LoVo (cell line): ENCODE results near the gene ATP6V0C.

Source experiments
- DNase-seq: peaks from one replicate; pipeline ENCODE4 v3.0.0-alpha.2; 2016; ENCODE audit warnings: low spot score

Gene ATP6V0C

DNA sequence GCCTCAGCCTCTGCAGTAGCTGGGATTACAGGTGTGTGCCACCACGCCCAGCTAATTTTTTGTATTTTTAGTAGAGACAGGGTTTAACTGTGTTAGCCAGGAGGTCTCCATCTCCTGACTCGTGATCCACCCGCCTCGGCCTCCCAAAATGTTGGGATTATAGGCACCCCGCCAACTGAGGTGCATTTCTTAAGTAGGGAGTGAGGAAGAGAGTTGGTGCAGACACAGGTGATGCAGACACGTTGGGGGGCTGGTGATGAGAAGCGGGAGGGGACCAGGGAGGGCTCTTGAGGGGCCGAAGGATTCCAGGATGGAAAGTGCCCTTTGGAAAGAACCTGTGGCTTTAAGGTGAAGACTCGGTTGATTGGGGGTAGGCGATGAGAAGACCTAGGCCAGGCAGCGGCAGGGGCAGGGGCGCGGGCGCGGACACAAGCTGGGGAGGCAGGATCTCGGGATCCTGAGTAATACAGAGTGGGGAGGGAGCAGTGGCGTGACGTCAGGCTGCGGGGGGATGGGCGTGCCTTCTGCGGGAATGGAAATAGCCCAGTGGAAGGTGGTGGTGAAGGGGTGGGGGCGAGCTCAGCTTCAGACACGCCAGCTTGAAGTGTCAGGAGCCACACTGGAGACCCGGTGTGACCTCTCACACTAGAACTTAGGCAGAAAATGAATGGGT is 2.5 kb upstream of the ATP6V0C start:
- no peak for DNase-seq

- no peak for DNase-seq
Observed at GRCh38 chr16:2511996-2512734, 1.6 kb upstream of the ATP6V0C start.

DNA sequence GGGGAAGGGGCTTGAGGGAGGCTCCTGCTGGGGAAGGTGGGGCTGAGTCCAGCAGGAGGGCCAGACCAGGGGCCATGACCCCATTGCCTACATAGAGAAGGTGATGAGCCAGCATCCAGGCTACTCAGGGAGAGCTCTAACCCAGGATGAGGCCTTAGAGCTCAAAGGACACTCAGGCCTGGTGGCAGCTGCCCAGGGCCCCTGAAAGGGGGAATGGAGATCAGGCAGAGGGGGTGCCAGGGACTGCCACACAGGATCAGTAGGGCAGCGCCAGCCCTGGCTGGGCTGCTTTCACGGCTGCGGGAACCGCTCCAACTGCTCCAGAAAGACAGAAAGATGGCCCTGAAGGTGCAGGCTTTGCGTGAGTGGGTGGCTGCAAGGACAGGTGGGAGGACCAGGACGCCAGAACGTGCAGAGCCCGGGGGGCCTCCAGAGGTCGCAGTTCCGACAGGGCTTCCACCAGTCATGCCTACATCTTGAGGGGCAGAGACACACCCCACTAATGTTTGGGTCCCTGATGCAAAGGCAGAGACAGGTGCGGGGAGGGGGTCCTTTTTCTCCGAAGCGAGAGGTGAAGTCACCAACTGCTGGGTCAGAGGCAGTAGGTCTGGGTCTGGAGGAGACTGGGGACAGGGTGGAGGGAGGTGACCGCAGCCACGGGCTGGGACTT is 882 bp upstream of the ATP6V0C start:
- no peak for DNase-seq

DNA sequence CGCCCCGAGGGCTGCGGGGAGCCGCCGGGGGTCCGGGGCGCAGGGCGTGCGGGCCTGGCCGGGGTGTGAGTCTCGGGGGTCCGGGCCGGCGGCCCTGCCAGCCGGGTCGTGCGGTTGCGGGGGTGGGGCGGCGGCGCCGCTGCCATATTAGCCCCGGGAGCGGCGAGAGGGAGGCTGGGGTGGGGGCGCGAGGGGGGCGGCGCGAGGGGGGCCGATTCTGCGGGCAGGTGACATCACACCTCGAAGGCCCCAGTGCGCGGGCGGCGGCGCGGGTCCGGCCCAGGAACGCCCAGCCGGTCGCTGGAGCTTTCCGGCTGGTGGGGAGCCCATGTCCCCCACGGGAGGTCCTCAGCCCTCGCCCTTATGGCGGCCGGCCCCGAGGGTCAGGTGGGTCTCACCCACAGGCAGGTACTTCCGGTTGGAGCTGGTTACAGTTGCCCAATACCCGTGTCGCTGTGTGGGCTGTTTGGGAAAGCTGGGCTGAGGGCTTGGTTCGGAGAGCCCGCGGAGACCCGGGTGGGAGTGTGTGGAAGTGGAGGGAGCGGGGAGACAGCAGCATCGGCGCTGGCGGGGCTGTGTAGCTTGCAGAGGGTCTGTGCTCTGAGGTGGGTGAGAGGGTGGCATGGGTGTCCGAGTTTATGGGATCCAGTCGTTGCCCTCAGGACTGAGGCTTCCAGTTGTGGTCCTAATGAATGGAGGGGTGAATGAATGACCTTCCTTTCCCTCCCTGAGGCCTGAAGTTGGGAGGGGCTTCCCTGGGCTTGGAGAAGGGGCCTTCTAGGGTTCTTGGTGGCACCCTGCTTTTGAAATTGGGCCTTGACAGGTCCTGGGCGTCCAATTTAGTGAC is 804 bp downstream of the ATP6V0C start:
- DNase-seq, result no peak

GRCh38 chr16:2515180-2515851 is 1.6 kb downstream of the ATP6V0C start:
- DNase-seq, result no peak

GRCh38 chr16:2516391-2517240 is 2.9 kb downstream of the ATP6V0C start:
- no peak for DNase-seq

- DNase-seq, result no peak
Observed at GRCh38 chr16:2517954-2518605, 4.3 kb downstream of the ATP6V0C start.

- no peak for DNase-seq
Observed at GRCh38 chr16:2518823-2519710, 5.3 kb downstream of the ATP6V0C start.

- no peak for DNase-seq
Observed at GRCh38 chr16:2519711-2520080, 5.9 kb downstream of the ATP6V0C start.

- peak; percentile 86 for DNase-seq
Observed at GRCh38 chr16:2520097-2520783, 6.5 kb downstream of the ATP6V0C start, which contains the start of gene AMDHD2. Gene AMDHD2 (plus strand): TSS chr16:2520371. CDS start chr16:2520459, 88 bp downstream.

- DNase-seq, result no peak
Observed at GRCh38 chr16:2520784-2521531, 7.2 kb downstream of the ATP6V0C start.

DNA sequence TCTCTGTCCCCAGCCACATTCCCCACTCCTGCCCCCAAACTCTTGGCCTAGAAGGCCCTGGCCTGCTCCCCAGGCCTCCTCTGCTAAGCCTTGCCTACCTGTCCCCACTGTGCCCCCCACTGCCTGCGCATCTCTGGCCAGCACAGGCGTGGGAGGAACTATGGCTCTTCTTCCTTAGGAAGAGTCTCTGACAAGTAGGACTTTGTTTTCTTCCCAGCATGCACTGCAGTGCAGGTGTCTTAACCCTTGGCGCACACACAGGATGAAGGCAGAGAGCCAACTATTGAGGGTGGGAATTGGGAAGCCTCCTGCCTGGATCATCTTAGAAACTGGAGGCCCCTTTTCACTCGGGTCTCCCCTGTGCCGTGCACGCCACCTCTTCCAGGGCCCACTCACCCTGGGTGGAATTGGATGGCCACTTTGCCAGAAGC is 10.1 kb downstream of the ATP6V0C start:
- no peak for DNase-seq

GRCh38 chr16:2524339-2524938 is 10.7 kb downstream of the ATP6V0C start:
- DNase-seq, result no peak

- no peak for DNase-seq
Observed at GRCh38 chr16:2526135-2526534, 12.4 kb downstream of the ATP6V0C start.

DNA sequence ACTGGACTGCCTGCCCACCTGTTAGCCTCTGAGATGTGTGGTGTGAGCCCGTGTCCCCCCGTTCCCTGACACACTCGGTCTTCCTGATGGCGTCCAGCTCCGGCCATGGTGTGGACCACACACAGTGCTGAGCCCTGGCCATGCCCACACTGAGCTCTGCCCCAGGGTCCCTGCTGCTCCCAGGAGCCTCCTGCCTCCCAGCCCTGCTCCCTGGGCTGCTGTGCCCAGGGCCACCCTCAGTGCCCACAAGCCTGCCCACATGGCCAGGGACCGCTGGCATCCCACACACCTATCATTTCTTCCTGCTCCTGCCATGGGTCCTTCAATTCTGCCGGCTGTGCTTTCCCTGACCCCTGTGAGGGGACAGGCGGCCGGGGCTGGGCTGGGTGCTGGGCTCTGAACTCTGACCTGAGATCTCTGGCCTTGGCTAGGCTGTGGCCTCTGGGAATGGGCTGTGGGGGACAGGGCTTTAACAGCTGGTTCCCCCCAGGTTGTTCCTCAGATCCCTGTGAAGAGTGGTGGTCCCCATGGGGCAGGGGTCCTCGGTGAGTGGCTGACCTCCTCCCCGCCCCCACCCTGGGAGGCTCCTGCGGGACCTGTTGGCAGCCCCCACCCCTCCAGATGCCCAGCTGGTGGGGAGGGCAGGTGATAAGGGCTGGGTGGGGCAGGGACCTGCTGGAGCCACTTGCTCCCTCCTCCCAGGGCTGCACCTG is 13.5 kb downstream of the ATP6V0C start:
- no peak for DNase-seq

- DNase-seq, result no peak
Observed at GRCh38 chr16:2527784-2528100, 14.0 kb downstream of the ATP6V0C start.
